HG02884 (cell line): ENCODE data around the gene NCKAP5.

Experiments used
- ATAC-seq: cut with Tn5 transposase; IDR thresholded peaks from one replicate; pipeline ENCODE4 v1.9.1; 2021; ENCODE audit warnings: mild to moderate bottlenecking, moderate library complexity; ENCODE audit not compliant: unreplicated experiment

NCKAP5 gene

DNA sequence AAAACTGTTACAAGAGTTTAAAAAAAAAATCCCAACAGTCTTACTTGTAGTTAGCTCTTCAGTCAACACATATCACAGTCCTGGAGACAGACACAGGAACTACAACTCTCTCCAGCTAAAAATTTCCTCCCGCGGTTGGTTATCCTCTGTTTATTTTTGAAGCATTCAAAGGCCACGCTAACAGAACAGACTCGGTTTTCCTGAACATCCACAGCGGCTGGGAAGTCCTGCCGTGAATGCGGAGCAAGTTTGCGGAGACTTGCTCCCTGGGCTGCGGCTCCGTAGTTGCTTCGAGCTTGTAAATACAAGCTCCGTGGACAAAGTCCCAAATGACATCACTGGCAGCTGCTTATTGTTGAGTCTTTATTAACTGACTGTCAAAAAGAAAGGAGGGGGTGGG is at the start of gene NCKAP5:
NCKAP5 (minus strand) TSS at position 292 of the 400 bp plus-strand sequence. CDS start 50,937 bp downstream, outside the sequence.
- ATAC-seq = no peak

DNA sequence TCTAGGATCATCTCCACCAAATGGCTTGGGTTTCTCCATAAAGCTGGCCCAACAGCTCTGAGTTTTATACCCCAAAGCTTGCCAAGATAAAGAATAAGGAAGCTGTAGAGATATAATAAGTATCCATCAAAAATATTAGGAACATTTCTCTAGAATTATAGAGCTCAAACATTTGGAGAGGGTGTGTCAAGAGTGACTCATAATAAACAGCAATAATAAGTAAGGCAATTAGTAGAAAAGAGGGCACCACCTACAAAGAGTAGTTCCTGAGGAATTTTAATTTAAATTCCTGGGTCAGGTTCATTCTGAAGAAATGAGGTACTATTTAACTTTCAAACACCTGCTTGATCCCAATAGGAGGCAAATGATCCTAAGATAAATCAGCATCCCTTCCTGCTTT is 41.4 kb upstream of the NCKAP5 start:
- ATAC-seq = no peak

DNA sequence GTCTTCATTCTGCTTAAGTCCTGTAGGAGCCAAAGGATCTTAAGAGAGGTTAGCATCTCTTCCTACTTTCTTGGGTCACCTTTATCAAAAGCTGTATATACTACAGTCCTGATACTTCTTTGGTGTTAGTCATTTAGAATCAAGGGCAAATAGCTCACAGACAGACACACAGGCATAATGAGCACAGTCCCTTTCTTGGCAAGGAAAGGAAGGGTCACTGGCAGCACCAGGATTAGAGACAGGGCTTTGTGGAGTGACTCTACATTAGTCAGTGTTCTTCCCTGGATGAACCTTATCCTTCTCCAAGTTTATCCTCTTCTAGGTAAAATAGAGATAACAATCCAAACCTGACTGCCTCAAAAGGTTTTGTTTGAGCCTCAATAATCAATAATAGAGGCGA is 40.0 kb upstream of the NCKAP5 start:
- ATAC-seq = no peak

DNA sequence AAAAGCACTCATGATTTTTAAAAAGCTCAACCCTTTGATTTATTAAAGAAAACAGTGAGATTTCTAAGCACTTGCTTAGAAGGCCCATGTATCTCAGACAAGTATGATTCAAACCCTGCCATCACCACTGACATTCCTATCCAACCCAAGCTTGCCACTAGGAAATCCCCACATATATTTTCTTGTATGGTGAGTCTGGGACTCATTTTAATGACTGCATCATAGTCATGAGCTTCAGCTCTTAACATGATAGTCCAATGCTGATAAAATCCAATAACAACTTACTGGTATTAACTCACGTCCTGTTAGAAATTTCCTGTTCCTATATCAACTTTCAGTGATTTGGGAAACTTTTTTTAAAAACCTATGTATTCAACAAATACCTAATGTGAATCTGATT is 39.4 kb upstream of the NCKAP5 start:
- ATAC-seq = no peak

DNA sequence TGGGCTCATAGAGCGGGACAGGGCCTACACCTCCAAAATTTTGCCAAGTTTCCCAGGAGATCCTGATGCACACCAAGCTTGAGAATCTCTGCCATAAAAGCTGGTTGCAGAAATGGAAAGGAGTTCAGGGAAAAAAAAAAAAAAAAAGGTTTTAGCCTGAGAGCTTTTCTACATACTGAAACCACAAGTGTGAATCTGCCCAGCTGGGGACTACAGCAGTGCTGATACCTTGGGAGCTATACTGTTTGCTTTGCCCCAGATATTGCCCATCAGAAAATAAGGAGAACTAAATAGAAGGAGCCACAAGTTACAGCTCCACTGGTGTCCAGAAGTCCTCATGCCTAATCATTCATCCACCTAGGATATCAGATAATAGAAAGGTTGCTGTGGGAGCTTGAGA is 38.4 kb upstream of the NCKAP5 start:
- no peak for ATAC-seq

DNA sequence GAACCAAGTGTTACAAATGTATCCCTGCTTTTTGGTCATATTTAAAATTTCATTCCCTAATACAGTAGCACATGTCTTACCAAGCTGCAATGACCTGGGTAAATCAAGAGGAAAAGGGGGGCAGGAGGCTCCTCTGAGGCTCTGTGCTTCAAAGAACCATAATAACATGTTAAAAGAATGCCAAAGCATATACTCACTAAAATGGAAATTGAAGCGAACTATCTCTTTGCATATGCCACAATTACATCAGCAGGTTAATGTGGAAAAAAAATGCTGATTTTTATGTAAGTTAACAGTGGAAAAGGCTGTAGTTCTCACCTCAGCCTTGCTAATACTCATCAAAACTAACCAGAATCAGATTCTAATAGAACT is 37.5 kb upstream of the NCKAP5 start:
- ATAC-seq = no peak

DNA sequence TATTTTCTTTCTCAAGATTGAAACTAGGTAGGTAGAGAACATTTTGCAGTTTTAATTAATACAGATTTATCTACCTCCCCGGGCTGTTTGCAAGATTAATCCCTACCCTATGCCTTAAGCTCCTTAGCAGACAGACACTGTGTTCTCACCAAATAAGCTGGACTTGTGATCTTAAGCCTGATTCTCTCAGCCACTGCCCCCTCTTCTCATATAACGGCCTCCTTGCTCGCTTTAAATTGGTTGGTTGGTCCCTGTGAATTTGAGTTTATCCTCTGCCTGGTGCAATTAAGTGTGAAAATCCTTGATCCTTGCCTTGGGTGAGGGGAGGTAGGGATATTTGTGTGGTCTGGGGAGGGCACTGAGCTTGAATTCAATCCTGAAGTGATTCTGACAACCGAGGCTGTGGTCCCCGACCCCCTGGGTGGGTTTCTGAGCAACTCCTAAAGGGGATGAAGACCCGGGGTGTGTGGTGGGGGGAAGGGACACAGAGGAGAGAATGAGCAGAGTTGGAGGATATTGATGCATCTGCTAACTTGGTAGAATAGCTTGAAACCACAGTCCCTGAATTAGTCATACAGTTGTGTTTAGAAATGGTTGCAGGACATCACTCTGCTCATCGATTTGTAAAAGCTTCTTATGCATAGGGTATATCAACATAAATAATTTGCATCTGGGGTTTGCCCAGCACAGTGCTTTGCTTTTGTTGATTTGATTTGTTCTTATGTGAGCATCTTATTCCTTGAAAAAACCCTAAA is 36.9 kb upstream of the NCKAP5 start:
- no peak for ATAC-seq

DNA sequence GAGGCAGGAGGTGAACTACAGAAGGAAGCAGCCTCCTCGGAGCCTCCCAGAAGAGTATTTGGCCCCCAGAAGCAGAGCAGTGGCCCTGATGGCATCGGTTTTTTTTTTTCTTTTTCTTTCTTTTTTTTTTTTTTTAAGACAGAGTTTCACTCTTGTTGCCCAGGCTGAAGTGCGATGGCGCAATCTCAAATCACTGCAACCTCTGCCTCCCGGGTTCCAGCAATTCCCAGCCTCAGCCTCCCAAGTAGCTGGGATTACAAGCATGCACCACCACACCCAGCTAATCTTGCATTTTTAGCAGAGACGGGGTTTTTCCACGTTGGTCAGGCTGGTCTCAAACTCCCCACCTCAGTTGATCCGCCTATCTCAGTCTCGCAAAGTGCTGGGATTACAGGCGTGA is 34.8 kb upstream of the NCKAP5 start:
- no peak for ATAC-seq

DNA sequence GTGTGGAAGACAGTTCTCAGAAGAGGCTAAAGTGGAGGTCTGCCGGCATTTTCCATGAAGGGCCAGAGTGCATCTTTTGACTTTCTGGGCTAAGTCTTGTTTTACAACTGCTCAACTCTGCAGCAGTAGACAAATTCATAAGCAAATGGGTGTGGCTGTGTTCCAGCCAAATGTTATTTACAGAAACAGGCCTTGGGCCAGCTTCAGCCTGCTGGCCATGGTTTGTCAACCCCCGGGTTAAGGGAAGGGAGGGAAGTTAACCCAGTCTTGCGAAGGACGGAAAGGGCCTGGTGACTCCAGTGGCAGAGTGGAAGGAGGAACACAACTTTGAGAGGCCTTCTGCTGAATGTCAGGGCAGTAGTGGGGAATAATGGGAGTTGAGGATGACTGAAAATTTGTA is 34.3 kb upstream of the NCKAP5 start:
- no peak for ATAC-seq

DNA sequence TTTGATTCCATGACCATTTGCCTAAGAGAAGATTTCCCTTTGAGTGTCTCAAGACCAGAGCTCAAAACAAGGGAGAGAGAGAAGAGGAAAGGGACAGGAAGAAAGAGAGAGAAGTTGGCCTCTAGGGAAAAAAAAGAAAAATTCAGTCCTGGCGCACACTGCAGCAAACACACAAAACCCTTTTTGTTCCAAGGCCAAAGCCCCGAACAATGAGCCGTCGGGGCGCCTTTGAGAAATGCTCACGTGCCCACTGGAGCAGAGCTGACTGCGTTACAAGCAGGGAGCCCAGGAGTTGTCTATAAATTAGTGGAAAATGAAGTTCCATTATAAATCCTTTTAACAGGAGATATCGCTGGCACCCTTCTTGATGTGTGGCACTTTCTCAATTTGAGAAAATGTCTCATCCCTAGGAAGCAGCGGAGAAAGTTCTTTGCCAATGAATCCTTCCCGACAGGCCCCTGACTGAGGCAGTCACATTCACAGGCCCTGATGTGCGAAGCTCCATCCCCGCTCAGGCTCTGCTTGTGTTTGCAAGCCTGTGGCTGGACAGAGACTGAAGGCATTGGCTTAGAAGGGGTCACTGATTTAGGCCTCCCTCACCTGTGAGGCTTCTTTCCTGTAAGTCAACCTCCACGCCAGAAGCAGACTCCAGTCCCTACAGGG is 32.1 kb upstream of the NCKAP5 start:
- ATAC-seq = no peak

DNA sequence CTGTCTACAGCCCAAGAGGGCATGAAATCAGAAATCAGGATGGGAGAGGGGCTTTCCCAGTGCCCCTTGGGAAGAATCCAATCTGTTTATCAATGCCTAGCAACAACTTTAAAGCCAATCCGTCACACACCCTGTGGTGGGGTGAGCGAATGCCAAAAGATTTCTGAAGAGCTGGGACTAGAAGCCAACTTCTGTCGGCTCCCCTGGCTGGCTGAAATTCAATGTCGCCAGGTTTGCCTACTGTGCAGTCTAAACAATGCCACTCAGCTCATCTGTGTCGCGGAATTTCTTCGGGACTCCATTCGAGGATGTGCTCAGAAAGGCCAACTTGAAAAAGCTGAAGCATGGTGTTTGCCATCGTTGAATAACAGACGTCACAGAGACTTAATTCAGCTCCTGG is 31.5 kb upstream of the NCKAP5 start:
- ATAC-seq = no peak

DNA sequence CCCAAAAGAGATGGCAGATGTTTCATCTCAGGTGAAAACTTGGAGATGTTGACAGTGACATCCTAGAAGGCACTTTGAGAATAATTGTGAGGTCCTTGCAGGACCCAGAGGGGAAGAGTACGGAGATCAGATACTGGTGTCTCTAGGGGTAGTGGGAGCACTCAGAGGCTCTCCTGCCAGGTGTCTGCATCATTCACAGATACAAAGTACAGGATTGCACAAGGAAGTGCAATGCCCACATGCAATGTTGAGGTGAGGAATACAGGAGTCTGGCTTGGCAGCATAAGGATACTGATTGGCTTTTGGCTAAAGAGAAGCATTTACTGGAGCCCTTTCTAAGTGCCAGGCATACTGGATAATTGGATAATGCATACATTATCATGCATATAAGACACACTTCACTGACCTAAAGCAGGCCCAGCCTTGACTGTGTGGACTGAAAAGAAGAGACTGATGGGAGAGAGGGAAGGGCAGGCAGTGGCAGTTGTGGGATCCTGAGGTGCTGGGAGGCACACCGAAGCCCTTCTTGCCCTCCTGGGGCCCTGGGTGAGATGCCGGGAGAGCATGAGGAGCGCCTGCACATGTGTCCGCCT is 31.0 kb upstream of the NCKAP5 start:
- no peak for ATAC-seq

DNA sequence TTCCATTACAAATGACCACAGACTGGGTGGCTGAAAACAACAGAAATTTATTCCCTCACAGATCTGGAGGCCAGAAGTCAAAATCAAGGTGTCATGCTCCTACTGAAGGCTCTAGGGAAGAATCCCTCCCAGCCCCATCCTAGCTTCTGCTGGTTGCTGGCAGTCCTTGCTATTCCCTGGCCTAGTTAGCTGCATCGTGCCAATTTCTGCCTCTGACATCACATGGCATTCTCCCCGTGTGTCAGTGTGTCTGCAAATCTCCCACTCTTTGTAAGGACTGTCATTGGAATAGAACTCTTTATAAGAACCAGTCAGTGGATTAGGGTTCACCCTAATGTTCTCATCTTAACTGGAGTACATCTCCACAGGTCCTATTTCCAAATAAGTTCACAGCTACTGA is 30.5 kb upstream of the NCKAP5 start:
- ATAC-seq = no peak

DNA sequence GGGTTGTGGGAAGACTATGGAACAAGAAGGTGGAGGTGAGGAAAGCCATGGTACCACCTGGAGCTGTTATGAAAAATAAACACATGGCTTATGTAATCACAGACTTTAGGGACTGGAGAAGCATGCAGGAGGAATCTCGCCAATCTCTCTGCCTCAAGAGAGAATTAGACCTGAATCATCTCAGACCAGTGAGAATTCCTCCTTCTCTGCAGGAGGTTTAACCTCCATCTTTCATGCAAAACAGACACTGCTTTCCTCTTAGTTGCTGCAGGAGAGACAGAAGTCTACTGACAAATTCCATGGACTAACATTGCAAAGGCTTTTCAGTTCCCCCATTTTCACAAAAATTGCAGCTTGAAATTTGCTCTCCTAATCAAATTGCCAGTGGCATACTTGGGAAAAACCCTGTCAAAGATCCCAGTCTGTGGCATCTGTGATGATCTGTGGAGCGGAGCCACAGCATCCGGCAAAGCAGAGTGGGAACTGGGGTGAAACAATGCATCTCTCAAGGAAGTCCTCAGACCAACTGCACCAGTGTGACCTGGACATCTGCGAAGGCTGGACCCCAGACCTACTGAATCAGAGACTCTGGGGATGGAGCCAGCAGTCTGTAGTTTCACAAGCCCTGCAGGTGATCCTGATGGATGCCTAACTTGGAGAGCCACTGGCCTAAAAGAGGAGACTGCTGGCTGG is 28.6 kb upstream of the NCKAP5 start:
- ATAC-seq = no peak

DNA sequence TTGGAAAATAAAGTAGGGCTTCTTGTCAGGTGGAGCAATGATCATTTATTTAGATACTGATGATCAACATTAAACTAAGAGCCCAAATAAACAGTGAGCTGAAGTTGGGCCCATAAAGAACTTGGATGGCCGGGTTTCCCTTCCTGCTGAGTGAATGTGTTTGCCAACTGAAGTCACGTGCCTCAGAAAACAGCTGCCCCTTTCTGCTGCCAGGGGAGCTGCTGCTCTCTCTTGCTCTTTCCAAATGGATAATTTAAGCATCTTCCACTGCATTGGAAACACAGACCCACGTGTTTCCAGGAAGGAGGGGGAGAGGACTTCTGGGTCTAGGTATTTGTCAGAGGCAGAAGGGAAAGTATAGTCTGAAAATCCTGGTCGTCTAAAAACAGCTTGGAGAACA is 22.9 kb upstream of the NCKAP5 start:
- ATAC-seq = no peak

DNA sequence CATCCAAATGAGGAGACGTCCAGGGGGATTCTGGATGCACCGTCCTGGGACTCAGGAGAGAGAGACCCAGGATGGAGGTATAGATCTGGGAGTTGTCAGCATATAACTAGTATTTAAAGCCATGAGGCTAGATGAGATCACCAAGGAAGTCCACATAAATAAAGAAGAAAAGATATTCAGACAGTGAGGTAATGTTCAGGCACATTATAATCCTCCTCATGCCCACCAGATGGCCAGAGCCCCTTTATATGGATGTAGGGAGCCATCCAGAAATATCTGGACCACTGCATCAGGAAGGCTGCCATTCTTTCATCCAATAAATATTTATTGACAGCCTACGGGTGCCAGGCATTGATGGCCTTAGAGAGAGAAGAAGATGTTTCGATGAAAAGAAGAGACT is 21.2 kb upstream of the NCKAP5 start:
- ATAC-seq = no peak

DNA sequence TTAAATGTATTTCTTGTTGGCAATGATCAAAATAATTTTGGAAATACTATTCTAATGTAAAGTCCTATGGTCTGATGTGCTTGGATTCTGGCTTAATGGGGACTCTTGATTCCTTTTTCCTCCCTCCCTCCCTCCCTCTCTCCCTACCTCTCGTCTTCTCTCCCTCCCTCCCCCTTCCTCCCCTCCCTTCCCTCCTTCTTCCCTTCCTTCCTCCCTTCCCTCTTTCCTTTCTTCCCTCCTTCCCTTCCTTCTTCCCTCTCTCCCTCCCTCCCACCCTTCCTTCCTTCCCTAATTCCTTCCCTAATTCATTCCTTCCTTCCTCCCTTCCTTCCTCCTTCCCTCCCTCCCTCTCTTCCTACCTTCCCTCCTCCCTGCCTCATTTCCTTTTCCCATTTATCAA is 19.9 kb upstream of the NCKAP5 start:
- no peak for ATAC-seq

DNA sequence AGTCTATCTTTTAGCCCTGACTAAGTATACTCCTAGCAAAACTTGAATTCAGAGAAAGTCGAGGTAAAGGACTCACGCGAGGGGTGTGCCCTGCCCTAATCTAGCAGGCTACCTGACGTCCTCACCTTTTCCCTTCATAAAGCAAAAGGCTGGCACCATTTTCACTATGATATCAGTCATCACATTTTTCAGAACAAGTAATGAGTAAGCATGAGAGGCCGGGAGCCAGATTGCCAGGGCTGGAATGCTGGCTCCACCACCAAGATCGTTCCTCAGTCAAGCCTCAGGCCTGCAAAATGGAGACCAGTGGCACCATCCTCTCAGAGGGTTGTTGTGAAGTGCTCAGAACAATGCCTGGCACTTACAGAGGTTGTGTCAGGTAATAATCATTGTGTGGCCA is 18.7 kb upstream of the NCKAP5 start:
- ATAC-seq = no peak

DNA sequence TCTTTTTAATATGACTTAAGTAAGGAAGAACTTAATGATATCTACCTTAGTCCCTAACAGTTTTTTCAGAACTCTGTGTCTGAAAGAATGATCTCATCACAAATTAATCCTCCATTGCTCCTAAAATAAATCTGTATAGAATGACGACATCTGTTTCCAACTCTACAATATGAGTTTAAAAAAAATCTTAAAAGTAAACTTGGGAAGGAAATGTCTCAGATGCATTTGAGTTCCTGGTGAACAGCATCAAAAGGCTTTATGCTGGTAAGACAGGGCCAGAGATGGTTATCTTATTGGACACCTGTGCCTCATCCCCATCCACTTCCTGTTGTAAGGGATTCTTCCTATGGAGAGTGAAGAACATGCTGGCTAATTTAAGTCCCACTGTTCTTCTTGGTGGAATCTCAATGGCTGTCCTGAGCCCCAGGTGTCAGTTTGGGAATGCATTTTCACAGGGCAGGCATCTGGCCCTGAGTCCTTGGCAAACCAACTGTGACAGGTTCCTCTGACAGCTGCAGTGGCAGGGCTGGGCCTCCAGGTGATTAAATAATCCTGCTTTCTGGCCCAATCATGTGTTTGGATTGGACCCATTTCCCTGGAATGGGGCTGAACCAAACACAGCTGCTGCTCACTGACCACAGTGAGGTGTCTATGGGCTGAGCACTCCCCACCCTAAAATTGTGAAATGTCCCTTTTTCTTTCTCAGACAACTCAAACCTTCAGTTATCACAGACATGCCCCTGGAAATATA is 12.9 kb upstream of the NCKAP5 start:
- ATAC-seq = no peak

DNA sequence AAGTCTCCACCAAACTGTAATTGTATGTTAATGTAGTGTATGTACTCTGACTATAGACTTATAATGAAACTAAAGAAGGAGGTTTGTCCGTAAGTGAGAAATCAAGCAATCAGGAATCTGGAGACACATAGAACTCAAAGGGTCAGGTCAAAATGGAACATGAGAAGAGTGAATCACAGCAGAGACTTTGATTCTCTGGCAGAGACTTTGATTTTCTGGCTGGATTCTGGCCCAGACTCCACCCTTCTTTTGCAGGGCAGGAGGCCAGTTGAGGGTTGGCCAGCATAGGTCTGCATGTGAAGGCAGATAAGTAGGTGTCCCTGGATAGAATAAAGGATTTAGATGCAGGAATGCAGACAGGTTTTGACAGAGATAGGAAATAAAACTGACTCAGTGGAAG is 11.0 kb upstream of the NCKAP5 start:
- ATAC-seq = no peak

DNA sequence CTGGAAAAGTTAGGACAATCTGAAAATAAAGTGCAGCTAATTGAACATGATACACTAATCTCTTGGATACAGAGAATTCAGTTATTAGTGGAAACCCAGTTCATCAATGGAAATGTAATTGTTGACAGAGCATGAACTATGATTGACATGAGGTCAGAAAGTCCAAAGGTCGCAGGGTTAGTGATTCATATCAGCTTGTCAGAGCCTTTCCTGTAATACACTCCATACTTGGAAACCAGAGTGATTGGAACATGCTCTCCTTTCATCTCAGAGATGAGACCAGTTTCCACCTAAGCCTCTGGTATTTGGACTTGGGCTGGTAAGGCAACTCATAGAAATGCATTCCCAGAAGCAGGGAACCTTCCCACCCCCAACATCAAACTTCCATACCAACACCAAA is 8.5 kb upstream of the NCKAP5 start:
- ATAC-seq = no peak
